Liver (tissue), 9 donors: ENCODE measurements around the gene TMEM168. TPM values are rescaled to one million over a fixed set of nuclear protein-coding genes. Genes with fewer than 3 reads are reported as not detected.

ENCODE experiments used
- DNase-seq: peaks from one replicate; pipeline ENCODE4 v3.0.0-alpha.2; 2017; ENCODE audit warnings: low spot score
- H3K27ac ChIP-seq, 2 donors: one replicate each; pipeline ENCODE4 v1.7.0; 2013; ENCODE audit warnings: inconsistent platforms in 2 of 2, low read length in 2 of 2, control low read depth in 1 of 2, low read depth in 1 of 2, mild to moderate bottlenecking in 1 of 2
- H3K27me3 ChIP-seq, 4 donors: one replicate each; pipeline versions ENCODE4 v1.6.1 to v1.7.0; 2013; ENCODE audit warnings: low read length in 3 of 4, inconsistent platforms in 1 of 4, mild to moderate bottlenecking in 1 of 4, moderate library complexity in 1 of 4; ENCODE audit not compliant: control insufficient read depth in 4 of 4, insufficient read depth in 4 of 4
- H3K36me3 ChIP-seq, 4 donors: one replicate each; pipeline versions ENCODE4 v1.6.1 to v1.7.0; 2013; ENCODE audit warnings: low read length in 3 of 4, mild to moderate bottlenecking in 3 of 4, low read depth in 1 of 4, moderate library complexity in 1 of 4; ENCODE audit not compliant: control insufficient read depth in 4 of 4, insufficient read depth in 3 of 4
- H3K4me1 ChIP-seq, 4 donors: one replicate each; pipeline versions ENCODE4 v1.6.1 to v1.7.0; 2013; ENCODE audit warnings: low read length in 3 of 4, mild to moderate bottlenecking in 3 of 4, moderate library complexity in 1 of 4; ENCODE audit not compliant: control insufficient read depth in 4 of 4, insufficient read depth in 4 of 4
- H3K4me3 ChIP-seq, 3 donors: one replicate each; pipeline versions ENCODE4 v1.6.1 to v1.7.0; 2013; ENCODE audit warnings: low read length in 3 of 3, control low read depth in 1 of 3, low read depth in 1 of 3, mild to moderate bottlenecking in 1 of 3
- H3K9ac ChIP-seq, 2 donors: one replicate each; pipeline ENCODE4 v1.7.0; 2013; ENCODE audit warnings: low read length in 2 of 2, mild to moderate bottlenecking in 2 of 2, moderate library complexity in 2 of 2, control low read depth in 1 of 2, low read depth in 1 of 2
- H3K9me3 ChIP-seq, 4 donors: one replicate each; pipeline versions ENCODE4 v1.6.1 to v1.7.0; 2013; ENCODE audit warnings: low read length in 3 of 4; ENCODE audit not compliant: control insufficient read depth in 4 of 4
- FOXA1 ChIP-seq: IDR thresholded peaks from 2 replicates; pipeline ENCODE4 v1.6.1; 2016; ENCODE audit warnings: antibody characterized with exemption
- FOXA2 ChIP-seq: IDR thresholded peaks from 2 replicates; pipeline ENCODE4 v1.6.1; 2016; ENCODE audit warnings: antibody characterized with exemption
- GABPA ChIP-seq, 2 donors: IDR thresholded peaks in 1 of 2; conservative IDR thresholded peaks in 1 of 2; 2 replicates each; pipeline ENCODE4 v1.6.1; 2016; ENCODE audit warnings: antibody characterized with exemption in 2 of 2, mild to moderate bottlenecking in 1 of 2, moderate library complexity in 1 of 2
- HNF4A ChIP-seq, 2 donors: conservative IDR thresholded peaks; 2 replicates each; pipeline ENCODE4 v1.6.1; 2016; ENCODE audit warnings: antibody characterized with exemption in 2 of 2, mild to moderate bottlenecking in 2 of 2
- HNF4G ChIP-seq: IDR thresholded peaks from 2 replicates; pipeline ENCODE4 v1.6.1; 2016; ENCODE audit warnings: antibody characterized with exemption
- JUND ChIP-seq, 2 donors: IDR thresholded peaks; 2 replicates each; pipeline ENCODE4 v1.6.1; 2016; ENCODE audit warnings: antibody characterized with exemption in 2 of 2
- RAD21 ChIP-seq, 2 donors: IDR thresholded peaks; 2 replicates each; pipeline ENCODE4 v1.6.1; 2016; ENCODE audit warnings: antibody characterized with exemption in 2 of 2, mild to moderate bottlenecking in 2 of 2
- RXRA ChIP-seq, 2 donors: IDR thresholded peaks; 2 replicates each; pipeline ENCODE4 v1.6.1; 2017 to 2018; ENCODE audit warnings: antibody characterized with exemption in 2 of 2, mild to moderate bottlenecking in 1 of 2
- SP1 ChIP-seq: IDR thresholded peaks from 2 replicates; pipeline ENCODE4 v1.6.1; 2018; ENCODE audit warnings: antibody characterized with exemption, mild to moderate bottlenecking
- TAF1 ChIP-seq: conservative IDR thresholded peaks from 2 replicates; pipeline ENCODE4 v1.6.1; 2016; ENCODE audit warnings: antibody characterized with exemption, mild to moderate bottlenecking
- YY1 ChIP-seq: IDR thresholded peaks from 2 replicates; pipeline ENCODE4 v1.6.1; 2016; ENCODE audit warnings: antibody characterized with exemption, mild to moderate bottlenecking
- WGBS: extraction: QIAGEN DNeasy Blood & Tissue Kit; methylation state at CpG from one replicate; pipeline ENCODE4 v1.1.7; 2013; 5-methylcytosine and 5-hydroxymethylcytosine counted together
- polyA plus RNA-seq, 2 donors: library from polyadenylated mRNA; stranded (reverse) in 1 of 2; unstranded in 1 of 2; fragments of 200-250 nt in 1 of 2; fragments of >200 nt in 1 of 2; fragmentation: Nextera tagmentation in 1 of 2; extraction: Ambion mirVana in 1 of 2; gene quantifications; one replicate each; pipeline versions ENCODE4 v1.2.1 to v1.2.3, GENCODE V29; 2013 to 2015
- total RNA-seq, 2 donors: library from RNA; depleted of rRNA; stranded (reverse); fragments of >200 nt; gene quantifications; one replicate each; pipeline ENCODE4 v1.2.3, GENCODE V29; 2014
- TF ChIP-seq, protein P1 (sequence below): IDR thresholded peaks from 2 replicates; pipeline ENCODE4 v1.6.1; 2016; ENCODE audit warnings: antibody characterized with exemption, mild to moderate bottlenecking
- TF ChIP-seq, protein P2 (sequence below): IDR thresholded peaks from 2 replicates; pipeline ENCODE4 v1.6.1; 2016; ENCODE audit warnings: antibody characterized with exemption
- TF ChIP-seq, protein P3 (sequence below): IDR thresholded peaks from 2 replicates; pipeline ENCODE4 v1.6.1; 2016; ENCODE audit warnings: antibody characterized with exemption
- TF ChIP-seq, protein P4 (sequence below): IDR thresholded peaks from 2 replicates; pipeline ENCODE4 v1.6.1; 2016; ENCODE audit warnings: antibody characterized with exemption
- TF ChIP-seq, protein P5 (sequence below): fragments of 150-350 bp; IDR thresholded peaks from 2 replicates; pipeline ENCODE4 v1.5.1; 2017; ENCODE audit warnings: improper control_type of control experiment, low read depth, low read length; ENCODE audit not compliant: missing input control
- donor health status: healthy.
- donor health status: healthy.
- donor health status: healthy.
- donor health status: healthy.
- donor health status: healthy.

Gene TMEM168
- total and polyA plus RNA-seq, 4 donors: 4.6 to 16.8 (median 7.7) TPM

DNA sequence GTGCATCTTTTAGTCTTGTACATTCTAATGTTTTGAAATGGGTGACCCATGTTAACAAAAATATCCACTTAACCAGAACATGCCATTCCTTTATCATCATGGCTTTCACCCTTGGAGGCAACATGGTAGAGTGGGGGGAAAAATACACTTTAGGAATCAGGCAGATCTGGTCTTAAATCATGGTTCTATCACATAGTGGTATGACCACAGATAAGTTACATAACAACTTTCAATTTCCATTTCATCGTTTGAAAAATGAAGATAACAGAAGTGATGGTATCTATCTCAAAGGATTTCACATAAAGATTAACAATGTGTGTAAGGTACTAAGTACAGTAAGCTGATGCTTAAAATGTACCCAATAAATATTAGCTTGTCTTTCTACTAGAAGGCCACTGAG is 19.0 kb downstream of the TMEM168 start:
- Histone ChIP-seq H3K4me1 (peaks cover 0 to 1% (median 0%) of the 10 kb centered on the region in 4 donors), H3K36me3 (peaks cover 0 to 2% (median 1%) of the 10 kb centered on the region in 4 donors), H3K9me3 (no peaks in the 10 kb centered on the region), H3K27ac (no peak overlapping the region), H3K9ac (no peak overlapping the region), H3K27me3 (no peaks in the 10 kb centered on the region), H3K4me3 (no peak overlapping the region)
- no peak for TF ChIP-seq HNF4A (conservative IDR thresholded peaks at IDR 0.05)
- TF ChIP-seq, protein P1, sequence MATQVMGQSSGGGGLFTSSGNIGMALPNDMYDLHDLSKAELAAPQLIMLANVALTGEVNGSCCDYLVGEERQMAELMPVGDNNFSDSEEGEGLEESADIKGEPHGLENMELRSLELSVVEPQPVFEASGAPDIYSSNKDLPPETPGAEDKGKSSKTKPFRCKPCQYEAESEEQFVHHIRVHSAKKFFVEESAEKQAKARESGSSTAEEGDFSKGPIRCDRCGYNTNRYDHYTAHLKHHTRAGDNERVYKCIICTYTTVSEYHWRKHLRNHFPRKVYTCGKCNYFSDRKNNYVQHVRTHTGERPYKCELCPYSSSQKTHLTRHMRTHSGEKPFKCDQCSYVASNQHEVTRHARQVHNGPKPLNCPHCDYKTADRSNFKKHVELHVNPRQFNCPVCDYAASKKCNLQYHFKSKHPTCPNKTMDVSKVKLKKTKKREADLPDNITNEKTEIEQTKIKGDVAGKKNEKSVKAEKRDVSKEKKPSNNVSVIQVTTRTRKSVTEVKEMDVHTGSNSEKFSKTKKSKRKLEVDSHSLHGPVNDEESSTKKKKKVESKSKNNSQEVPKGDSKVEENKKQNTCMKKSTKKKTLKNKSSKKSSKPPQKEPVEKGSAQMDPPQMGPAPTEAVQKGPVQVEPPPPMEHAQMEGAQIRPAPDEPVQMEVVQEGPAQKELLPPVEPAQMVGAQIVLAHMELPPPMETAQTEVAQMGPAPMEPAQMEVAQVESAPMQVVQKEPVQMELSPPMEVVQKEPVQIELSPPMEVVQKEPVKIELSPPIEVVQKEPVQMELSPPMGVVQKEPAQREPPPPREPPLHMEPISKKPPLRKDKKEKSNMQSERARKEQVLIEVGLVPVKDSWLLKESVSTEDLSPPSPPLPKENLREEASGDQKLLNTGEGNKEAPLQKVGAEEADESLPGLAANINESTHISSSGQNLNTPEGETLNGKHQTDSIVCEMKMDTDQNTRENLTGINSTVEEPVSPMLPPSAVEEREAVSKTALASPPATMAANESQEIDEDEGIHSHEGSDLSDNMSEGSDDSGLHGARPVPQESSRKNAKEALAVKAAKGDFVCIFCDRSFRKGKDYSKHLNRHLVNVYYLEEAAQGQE: no peak
- no peak for TF ChIP-seq SP1
- no peak for TF ChIP-seq FOXA2
- no peak for TF ChIP-seq FOXA1
- TF ChIP-seq, protein P2, sequence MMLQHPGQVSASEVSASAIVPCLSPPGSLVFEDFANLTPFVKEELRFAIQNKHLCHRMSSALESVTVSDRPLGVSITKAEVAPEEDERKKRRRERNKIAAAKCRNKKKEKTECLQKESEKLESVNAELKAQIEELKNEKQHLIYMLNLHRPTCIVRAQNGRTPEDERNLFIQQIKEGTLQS: no peak
- no peak for TF ChIP-seq JUND (IDR thresholded peaks at IDR 0.05)
- no peak for TF ChIP-seq RAD21 (IDR thresholded peaks at IDR 0.05)
- TF ChIP-seq, protein P3, sequence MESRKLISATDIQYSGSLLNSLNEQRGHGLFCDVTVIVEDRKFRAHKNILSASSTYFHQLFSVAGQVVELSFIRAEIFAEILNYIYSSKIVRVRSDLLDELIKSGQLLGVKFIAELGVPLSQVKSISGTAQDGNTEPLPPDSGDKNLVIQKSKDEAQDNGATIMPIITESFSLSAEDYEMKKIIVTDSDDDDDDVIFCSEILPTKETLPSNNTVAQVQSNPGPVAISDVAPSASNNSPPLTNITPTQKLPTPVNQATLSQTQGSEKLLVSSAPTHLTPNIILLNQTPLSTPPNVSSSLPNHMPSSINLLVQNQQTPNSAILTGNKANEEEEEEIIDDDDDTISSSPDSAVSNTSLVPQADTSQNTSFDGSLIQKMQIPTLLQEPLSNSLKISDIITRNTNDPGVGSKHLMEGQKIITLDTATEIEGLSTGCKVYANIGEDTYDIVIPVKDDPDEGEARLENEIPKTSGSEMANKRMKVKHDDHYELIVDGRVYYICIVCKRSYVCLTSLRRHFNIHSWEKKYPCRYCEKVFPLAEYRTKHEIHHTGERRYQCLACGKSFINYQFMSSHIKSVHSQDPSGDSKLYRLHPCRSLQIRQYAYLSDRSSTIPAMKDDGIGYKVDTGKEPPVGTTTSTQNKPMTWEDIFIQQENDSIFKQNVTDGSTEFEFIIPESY: no peak
- TF ChIP-seq GABPA (IDR thresholded peaks at IDR 0.05 in 1 of 2, conservative IDR thresholded peaks at IDR 0.05 in 1 of 2): no peak
- TF ChIP-seq RXRA (IDR thresholded peaks at IDR 0.05): no peak
- TF ChIP-seq, protein P4, sequence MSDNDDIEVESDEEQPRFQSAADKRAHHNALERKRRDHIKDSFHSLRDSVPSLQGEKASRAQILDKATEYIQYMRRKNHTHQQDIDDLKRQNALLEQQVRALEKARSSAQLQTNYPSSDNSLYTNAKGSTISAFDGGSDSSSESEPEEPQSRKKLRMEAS: no peak
- no peak for TF ChIP-seq HNF4G
- TF ChIP-seq, protein P5, sequence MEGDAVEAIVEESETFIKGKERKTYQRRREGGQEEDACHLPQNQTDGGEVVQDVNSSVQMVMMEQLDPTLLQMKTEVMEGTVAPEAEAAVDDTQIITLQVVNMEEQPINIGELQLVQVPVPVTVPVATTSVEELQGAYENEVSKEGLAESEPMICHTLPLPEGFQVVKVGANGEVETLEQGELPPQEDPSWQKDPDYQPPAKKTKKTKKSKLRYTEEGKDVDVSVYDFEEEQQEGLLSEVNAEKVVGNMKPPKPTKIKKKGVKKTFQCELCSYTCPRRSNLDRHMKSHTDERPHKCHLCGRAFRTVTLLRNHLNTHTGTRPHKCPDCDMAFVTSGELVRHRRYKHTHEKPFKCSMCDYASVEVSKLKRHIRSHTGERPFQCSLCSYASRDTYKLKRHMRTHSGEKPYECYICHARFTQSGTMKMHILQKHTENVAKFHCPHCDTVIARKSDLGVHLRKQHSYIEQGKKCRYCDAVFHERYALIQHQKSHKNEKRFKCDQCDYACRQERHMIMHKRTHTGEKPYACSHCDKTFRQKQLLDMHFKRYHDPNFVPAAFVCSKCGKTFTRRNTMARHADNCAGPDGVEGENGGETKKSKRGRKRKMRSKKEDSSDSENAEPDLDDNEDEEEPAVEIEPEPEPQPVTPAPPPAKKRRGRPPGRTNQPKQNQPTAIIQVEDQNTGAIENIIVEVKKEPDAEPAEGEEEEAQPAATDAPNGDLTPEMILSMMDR: no peak
- TF ChIP-seq TAF1: no peak
- WGBS: 74% methylated on average over 1 of the region's 1 CpG
- no peak for DNase-seq

DNA sequence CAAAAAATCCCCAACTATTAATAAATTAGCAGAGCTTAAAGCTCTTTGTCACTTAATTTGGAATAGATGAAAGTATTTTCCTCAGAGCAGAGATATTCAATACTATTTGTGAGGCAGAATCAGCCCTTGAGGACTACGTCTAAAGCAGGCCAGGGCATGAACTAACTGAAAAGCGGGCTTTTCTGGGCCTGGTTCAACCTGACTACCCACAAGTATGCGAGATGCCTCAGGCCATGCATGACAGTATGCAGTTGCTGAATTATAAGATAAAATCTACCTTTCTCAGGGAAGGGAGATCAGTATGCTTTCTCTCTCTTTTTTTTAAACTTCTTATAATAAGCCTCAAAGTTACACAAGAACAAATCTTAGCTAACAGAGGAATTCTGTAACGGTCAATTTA is 20.1 kb downstream of the TMEM168 start:
- Histone ChIP-seq H3K9me3 (no peaks in the 10 kb centered on the region), H3K36me3 (peaks cover 0 to 2% (median 1%) of the 10 kb centered on the region in 4 donors), H3K4me1 (peaks cover 0 to 1% (median 0%) of the 10 kb centered on the region in 4 donors), H3K9ac (no peak overlapping the region), H3K4me3 (no peak overlapping the region), H3K27ac (no peak overlapping the region), H3K27me3 (no peaks in the 10 kb centered on the region)
- WGBS: 97% methylated on average over 4 of the region's 4 CpGs
- no peak for DNase-seq
- TF ChIP-seq JUND (IDR thresholded peaks at IDR 0.05) (no peak), YY1 (no peak), HNF4A (conservative IDR thresholded peaks at IDR 0.05) (no peak), FOXA1 (no peak)
- TF ChIP-seq, protein P1: no peak
- TF ChIP-seq, protein P3: no peak
- TF ChIP-seq, protein P5: no peak
